Measurements from ENCODE around the gene ABCB9. TPM values are rescaled to one million over a fixed set of nuclear protein-coding genes. Genes with fewer than 3 reads are reported as not detected.

The ABCB9 gene
- total RNA-seq, 1 experiment from 2014 or later, result 4.6 TPM

GRCh38 chr12:122978507-122978955 lies 12.3 kb upstream of the ABCB9 start:
- H3K27ac Mint-ChIP-seq, result no peak overlapping the region
- no peak overlapping the region for H2BK120ac ChIP-seq (ENCODE audit: low read depth, low read length, poor library complexity, severe bottlenecking)
- no peak overlapping the region for H3K23ac ChIP-seq (ENCODE audit: insufficient read length, low read depth, low read length)
- no peak overlapping the region for H4K91ac ChIP-seq (ENCODE audit: insufficient read length, low read depth, low read length)
- peaks cover 0 to 20% (median 8%) of the 10 kb centered on the region in 3 experiments; a peak in 4 of 7 replicates for H3K36me3 Mint-ChIP-seq (ENCODE audit: insufficient read depth in 1 of 3, low read depth in 3 of 3)
- H3K9me3 Mint-ChIP-seq, result no peaks in the 10 kb centered on the region
- H3K4me2 ChIP-seq (ENCODE audit: insufficient read depth, insufficient read length, low read length), result no peak overlapping the region
- no peak for TF ChIP-seq CTCF (conservative IDR thresholded peaks at IDR 0.05)
- no peak overlapping the region for H2BK12ac ChIP-seq (ENCODE audit: insufficient read length, low read depth, low read length)
- no peak overlapping the region for H3K4ac ChIP-seq (ENCODE audit: low read depth, low read length)
- H3K79me2 ChIP-seq (ENCODE audit: insufficient read depth, low read length), result no peaks in the 10 kb centered on the region
- no peak overlapping the region for H3T11ph ChIP-seq (ENCODE audit: low read length)
- no peaks in the 10 kb centered on the region for H3K27me3 Mint-ChIP-seq (ENCODE audit: low read depth)
- no peak for DNase-seq
- no peak overlapping the region for H2BK15ac ChIP-seq (ENCODE audit: low read depth, low read length)
- H2BK20ac ChIP-seq (ENCODE audit: low read depth, low read length, poor library complexity, severe bottlenecking), result no peak overlapping the region
- H3K4me1 Mint-ChIP-seq, result peaks cover 23 to 34% of the 10 kb centered on the region in 2 experiments
- H3K18ac ChIP-seq (ENCODE audit: insufficient read length, low read depth, low read length), result no peak overlapping the region
- H3K9ac ChIP-seq (ENCODE audit: extremely low read depth, insufficient read length, low read length), result no peak overlapping the region
- no peak overlapping the region for H2AK5ac ChIP-seq (ENCODE audit: insufficient read length, low read length)
- no peak overlapping the region for H4K8ac ChIP-seq (replicated peaks; ENCODE audit: insufficient read length, low read depth, low read length)
- H3K9me3 ChIP-seq (ENCODE audit: control insufficient read depth, low read depth, low read length), result no peaks in the 10 kb centered on the region
- H4K20me1 ChIP-seq (ENCODE audit: control insufficient read depth, insufficient read depth, insufficient read length), result no peaks in the 10 kb centered on the region
- H4K5ac ChIP-seq (ENCODE audit: insufficient read length, low read depth, low read length), result no peak overlapping the region
- no peak overlapping the region for H2AFZ ChIP-seq (ENCODE audit: low read length)
- no peak overlapping the region for H3K27ac ChIP-seq (ENCODE audit: insufficient read length, low read depth, low read length)
- no peaks in the 10 kb centered on the region for H3K27me3 ChIP-seq (ENCODE audit: insufficient read depth, low read length)
- no peak overlapping the region for H2BK5ac ChIP-seq (ENCODE audit: insufficient read length, low read length)
- no CpG with 5 or more reads among the region's 21 CpGs for WGBS (ENCODE audit: extremely low coverage, insufficient read length, low lambda C conversion rate)
- H3K4me3 Mint-ChIP-seq, result no peak overlapping the region
- no peak overlapping the region for H3K14ac ChIP-seq (ENCODE audit: insufficient read depth, low read length)
- peaks cover 8% of the 10 kb centered on the region; the same call in 1 of the 2 replicates for H3K4me1 ChIP-seq (ENCODE audit: insufficient read depth, low read length)
- H3K23me2 ChIP-seq (ENCODE audit: insufficient read length, low read depth, low read length, poor library complexity, severe bottlenecking), result peaks cover 20% of the 10 kb centered on the region
- H3K79me1 ChIP-seq (ENCODE audit: insufficient read depth, low read depth, low read length, poor library complexity, severe bottlenecking), result no peaks in the 10 kb centered on the region
- H3K56ac ChIP-seq (ENCODE audit: insufficient read length, low read depth, low read length), result no peak overlapping the region
